Activated CD4-positive, CD25-positive, alpha-beta regulatory T cell (primary cell): ENCODE measurements around the gene IL18.
"Not testable (repeated sequence)": the region's sequence is repeated elsewhere in the genome, so short reads cannot be mapped to it uniquely, and the experiment has no call there.

ENCODE experiments used
- DNase-seq, 4 experiments: peaks; one replicate each; lab custom pipeline; 2025; lab: John Stamatoyannopoulos, UW

IL18 gene

GRCh38 chr11:112118176-112118575 is 45.7 kb downstream of the IL18 start:
- no peak for DNase-seq

DNA sequence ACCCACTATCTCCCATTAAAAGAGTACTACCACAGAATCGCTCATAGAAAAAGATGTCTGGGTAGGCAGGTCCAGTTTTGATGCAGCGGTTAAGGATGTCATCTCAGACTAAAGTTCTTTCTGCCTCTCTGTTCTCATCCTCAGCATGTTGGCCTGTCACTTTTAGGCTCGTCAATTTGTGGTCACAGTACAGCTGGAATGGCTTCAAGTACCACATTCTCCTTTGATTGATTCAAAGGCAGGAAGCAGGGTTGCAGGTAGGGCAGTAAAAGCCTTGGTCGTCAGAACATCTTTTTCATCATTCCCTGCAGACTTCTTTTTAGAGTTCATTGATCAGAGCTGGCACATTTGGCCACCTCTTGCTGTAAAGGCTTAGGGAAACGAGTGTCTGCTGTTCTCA is 48.5 kb downstream of the IL18 start:
- DNase-seq, result no peak

DNA sequence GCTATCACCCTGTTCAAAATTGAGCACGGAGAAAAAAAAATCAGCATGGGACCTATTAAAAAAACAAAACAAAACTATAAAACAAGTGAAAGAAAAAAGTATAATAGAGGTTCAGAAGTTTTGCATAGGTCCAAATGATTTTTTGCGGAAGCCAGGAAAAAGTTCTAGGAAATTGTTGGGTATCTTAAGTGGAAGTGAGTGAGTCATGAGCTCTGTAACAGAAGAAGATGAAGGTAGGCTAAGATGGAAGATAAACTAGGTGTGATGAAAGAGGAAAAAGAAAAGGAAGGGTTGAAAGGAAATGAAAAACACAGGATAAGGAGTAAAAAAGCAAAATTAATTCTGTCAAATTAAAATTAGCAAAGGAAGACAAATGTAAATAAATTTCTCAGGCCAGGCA is 49.4 kb downstream of the IL18 start:
- no peak for DNase-seq

DNA sequence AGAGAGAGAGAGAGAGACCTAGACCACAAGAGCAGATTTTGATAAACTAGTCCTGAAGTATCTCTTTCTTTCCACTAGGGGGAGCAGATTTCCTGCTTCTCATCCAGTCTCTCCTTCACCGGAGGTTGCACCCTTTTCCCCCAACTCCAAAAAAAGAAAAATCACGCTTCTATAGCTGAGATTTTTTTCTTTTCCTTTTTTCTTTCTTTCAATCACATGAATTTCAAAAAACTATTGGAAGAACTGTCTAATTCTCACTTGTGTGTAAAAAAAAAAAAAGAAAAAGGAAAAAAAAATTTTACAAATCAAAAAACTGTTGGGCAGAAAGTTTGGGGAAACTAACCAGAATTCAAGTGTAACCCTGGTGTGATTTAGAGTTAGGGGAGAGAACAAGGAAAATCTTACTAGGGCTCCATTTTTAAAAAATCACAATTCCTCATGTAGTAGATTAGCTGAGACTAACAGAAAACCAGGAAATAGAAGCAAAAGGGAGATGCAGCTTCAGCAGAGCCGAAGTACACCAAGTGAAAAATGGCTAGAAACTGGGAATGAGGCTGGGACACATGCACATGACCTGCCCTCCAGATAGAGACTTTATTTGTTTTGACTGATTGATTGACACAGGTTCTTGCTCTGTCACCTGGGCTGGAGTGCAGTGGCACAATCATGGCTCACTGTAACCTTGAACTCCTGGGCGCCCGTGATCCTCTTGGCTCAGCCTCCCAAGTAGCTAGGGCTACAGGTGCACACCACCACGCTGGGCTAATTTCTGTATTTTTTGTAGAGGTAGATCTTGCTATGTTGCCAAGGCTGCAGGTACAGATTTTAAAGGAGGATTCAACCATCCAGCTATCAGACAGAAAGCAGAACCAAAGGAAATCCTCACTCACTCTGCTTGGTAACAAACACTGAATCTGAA is 50.1 kb downstream of the IL18 start:
- no peak for DNase-seq

DNA sequence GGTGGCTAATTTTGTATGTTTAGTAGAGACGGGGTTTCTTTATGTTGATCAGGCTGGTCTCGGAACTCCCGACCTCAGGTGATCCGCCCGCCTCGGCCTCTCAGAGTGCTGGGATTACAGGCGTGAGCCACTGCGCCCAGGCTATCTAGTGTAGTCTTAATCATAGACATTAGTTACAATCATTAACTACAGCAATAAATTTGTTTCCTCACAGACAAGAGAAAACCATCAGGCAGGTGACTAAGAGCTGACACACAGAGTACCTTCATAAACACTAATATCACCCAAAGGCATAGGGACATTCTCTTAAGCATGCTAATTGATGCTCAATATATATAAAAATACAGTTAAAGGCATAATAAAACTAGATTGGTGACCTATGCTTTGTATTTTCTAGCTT is 57.8 kb downstream of the IL18 start:
- DNase-seq, result no peak

DNA sequence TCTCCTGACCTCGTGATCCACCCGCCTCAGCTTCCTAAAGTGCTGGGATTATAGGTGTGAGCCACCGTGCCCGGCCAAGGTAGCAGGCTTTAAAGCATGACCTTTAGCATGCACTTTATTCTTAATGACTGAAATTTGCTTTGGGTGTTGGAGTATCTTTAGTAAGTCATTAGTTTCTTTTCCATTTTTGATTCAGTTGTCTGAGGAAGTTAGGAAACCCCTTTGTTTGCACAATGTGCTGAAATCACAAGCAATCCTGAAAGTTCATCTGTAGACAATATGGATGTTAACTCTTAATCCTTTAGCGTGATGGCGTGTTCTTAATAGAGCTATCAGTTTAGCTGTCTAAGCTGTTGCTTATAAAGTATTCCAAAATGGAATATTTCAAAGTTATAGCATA is 60.4 kb downstream of the IL18 start:
- no peak for DNase-seq

- DNase-seq, result no peak
Measured at GRCh38 chr11:112100462-112100861, 63.4 kb downstream of the IL18 start.

DNA sequence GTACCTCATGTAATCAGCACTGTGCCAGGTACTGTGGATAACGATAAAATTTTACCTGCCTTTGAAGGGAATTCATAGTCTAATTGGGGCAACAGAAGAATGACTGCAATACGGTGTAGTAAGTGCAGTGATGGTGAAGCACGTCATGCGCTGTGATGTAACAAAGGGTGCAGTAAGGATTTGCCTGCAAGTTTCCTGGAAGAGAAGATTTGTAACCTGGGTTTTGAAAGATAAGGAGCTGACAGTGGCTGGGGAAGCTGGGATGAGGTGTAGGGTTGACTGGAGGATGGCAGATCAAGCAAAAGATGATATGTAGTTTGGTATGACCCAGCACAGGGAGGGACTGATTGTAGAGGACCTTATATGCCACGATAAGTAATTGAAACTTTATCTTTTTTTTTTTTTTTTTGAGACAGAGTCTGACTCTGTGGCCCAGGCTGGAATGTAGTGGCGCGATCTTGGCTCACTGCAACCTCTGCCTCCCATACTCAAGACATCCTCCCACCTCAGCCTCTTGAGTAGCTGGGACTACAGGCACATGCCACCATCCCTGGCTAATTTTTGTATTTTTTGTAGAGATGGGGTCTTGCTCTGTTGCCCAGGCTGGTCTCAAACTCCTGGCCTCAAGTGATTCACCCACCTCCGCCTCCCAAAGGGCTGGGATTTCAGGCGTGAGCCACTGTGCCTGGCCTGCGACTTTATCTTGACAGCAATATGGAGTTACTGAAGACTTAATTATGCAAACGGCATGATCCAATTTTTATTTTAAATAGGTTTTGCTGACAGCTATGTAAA is 66.0 kb downstream of the IL18 start:
- no peak for DNase-seq

DNA sequence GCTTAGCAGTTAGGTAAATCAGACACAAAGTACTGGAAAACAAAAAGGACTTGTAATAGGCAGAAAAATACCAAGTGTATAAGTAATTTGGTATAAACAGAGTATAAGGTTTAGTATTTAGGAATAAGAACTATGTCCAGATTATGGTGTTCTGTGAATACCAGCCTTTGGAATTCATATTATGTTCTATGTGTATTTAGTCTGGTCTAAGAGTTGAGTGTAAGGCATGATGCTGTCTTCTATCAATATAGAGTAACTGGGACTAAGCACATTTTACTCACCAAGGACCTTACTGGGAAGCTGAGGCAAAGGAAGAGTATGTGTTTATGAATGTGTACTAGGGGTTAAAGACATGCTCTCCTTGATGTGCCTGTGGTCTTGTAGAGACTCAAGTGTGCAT is 67.7 kb downstream of the IL18 start:
- DNase-seq, result no peak

- not testable (repeated sequence) for DNase-seq
Measured at GRCh38 chr11:112095302-112095701, 68.6 kb downstream of the IL18 start.
